ENCODE measurements around the gene IQGAP2.
A peak's percentile ranks its signal among the peaks of the same experiment; 100 is the strongest.
"Not testable (repeated sequence)": the region's sequence is repeated elsewhere in the genome, so short reads cannot be mapped to it uniquely, and the experiment has no call there.

Gene IQGAP2

GRCh38 chr5:76598531-76598930, 195.4 kb downstream of the IQGAP2 start:
- CTCF ChIA-PET: interaction anchor here (0.8 to 8.6 kb wide), 7 partner anchors 13 to 176 kb away, joined by 3 to 145 read pairs (median 4); no protein-coding TSS in a partner anchor
- DNase-seq (ENCODE audit: extremely low spot score): no peak
- no peak for TF ChIP-seq CTCF (IDR thresholded peaks at IDR 0.05; ENCODE audit: control extremely low read depth, extremely low read depth, low read depth, missing control alignments)
- POLR2A ChIA-PET: no interaction called here

GRCh38 chr5:76600716-76601115, 197.6 kb downstream of the IQGAP2 start:
- TF ChIP-seq CTCF (IDR thresholded peaks at IDR 0.05; ENCODE audit: control extremely low read depth, extremely low read depth, low read depth, missing control alignments): no peak
- DNase-seq (ENCODE audit: extremely low spot score): no peak
- ChIA-PET POLR2A (no interaction called here), CTCF (interaction anchor here (0.6 to 8.6 kb wide), 17 partner anchors 9 to 197 kb away, joined by 3 to 145 read pairs (median 6); partner anchors contain the start of gene IQGAP2)

- DNase-seq (ENCODE audit: extremely low spot score): peak; percentile 42
- POLR2A ChIA-PET: no interaction called here
- peak; percentile 64 for TF ChIP-seq CTCF (IDR thresholded peaks at IDR 0.05; ENCODE audit: control extremely low read depth, extremely low read depth, low read depth, missing control alignments)
- CTCF ChIA-PET: interaction anchor here (0.7 to 8.6 kb wide), 20 partner anchors 9 to 333 kb away, joined by 3 to 145 read pairs (median 5); no protein-coding TSS in a partner anchor
These were observed 198.4 kb downstream of the IQGAP2 start for GRCh38 chr5:76601470-76601869.

GRCh38 chr5:76602094-76602726, 199.1 kb downstream of the IQGAP2 start:
- POLR2A ChIA-PET: no interaction called here
- DNase-seq (ENCODE audit: extremely low spot score): no peak
- CTCF ChIA-PET: interaction anchor here (0.7 to 8.6 kb wide), 19 partner anchors 9 to 334 kb away, joined by 3 to 145 read pairs (median 5); no protein-coding TSS in a partner anchor
- no peak for TF ChIP-seq CTCF (IDR thresholded peaks at IDR 0.05; ENCODE audit: control extremely low read depth, extremely low read depth, low read depth, missing control alignments)

- POLR2A ChIA-PET; DNase-seq (ENCODE audit: extremely low spot score): not testable (repeated sequence)
- CTCF ChIA-PET: interaction anchor here (1.0 to 8.6 kb wide), 3 partner anchors 13 to 171 kb away, joined by 3 to 145 read pairs (median 31); no protein-coding TSS in a partner anchor
These were observed 200.9 kb downstream of the IQGAP2 start for GRCh38 chr5:76603991-76604390.

GRCh38 chr5:76604838-76605237, 201.8 kb downstream of the IQGAP2 start:
- ChIA-PET CTCF (interaction anchor here (0.8 to 8.6 kb wide), 3 partner anchors 36 to 170 kb away, joined by 3 to 145 read pairs (median 3); no protein-coding TSS in a partner anchor), POLR2A (no interaction called here)
- no peak for TF ChIP-seq CTCF (IDR thresholded peaks at IDR 0.05; ENCODE audit: control extremely low read depth, extremely low read depth, low read depth, missing control alignments)
- DNase-seq (ENCODE audit: extremely low spot score): no peak

- CTCF ChIA-PET: interaction anchor here (0.8 to 2.6 kb wide), 7 partner anchors 9 to 168 kb away, joined by 3 to 17 read pairs (median 4); no protein-coding TSS in a partner anchor
- no peak for TF ChIP-seq CTCF (IDR thresholded peaks at IDR 0.05; ENCODE audit: control extremely low read depth, extremely low read depth, low read depth, missing control alignments)
- DNase-seq (ENCODE audit: extremely low spot score): no peak
- POLR2A ChIA-PET: no interaction called here
These were observed 203.6 kb downstream of the IQGAP2 start for GRCh38 chr5:76606701-76607100.
